Measurements from ENCODE around the gene B3GALT6. TPM values are rescaled to one million over a fixed set of nuclear protein-coding genes. Genes with fewer than 3 reads are reported as not detected.

B3GALT6 gene
- total and polyA plus RNA-seq, 4 donors, result 1.2 to 9.0 (median 8.3) TPM

DNA sequence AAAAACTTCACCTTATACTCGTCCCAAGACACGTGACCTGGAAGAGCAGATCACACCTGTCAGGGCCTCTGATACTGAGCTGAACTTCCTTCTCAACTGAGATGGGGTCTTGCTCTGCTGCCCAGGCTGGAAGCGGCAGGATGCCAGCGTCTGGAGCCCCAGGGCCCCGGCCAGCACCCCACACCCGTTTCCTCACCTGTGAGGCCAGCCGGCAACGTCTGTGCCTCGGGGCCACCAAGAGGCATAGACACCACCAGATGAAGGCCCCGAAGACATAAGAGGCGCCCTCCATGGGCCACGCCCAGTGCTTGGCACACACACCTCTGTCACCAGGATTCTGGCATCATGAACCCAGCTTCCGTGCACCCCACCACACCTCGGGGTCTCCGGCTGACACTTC, 8.7 kb upstream of the B3GALT6 start:
- Histone ChIP-seq H3K4me1 (ENCODE audit: control insufficient read depth in 4 of 4, insufficient read depth in 4 of 4, low read length in 3 of 4) (no peaks in the 10 kb centered on the region), H3K36me3 (ENCODE audit: control insufficient read depth in 4 of 4, insufficient read depth in 3 of 4, low read depth in 1 of 4, low read length in 3 of 4) (peaks cover 20 to 73% (median 35%) of the 10 kb centered on the region in 4 donors), H3K9me3 (ENCODE audit: control insufficient read depth in 4 of 4, low read length in 3 of 4) (no peaks in the 10 kb centered on the region), H3K27me3 (ENCODE audit: control insufficient read depth in 4 of 4, insufficient read depth in 4 of 4, low read length in 3 of 4) (no peaks in the 10 kb centered on the region), H3K9ac (ENCODE audit: low read depth in 1 of 2, low read length in 2 of 2) (no peak overlapping the region), H3K27ac (ENCODE audit: low read depth in 1 of 2, low read length in 2 of 2) (no peak overlapping the region), H3K4me3 (ENCODE audit: low read depth in 1 of 3, low read length in 3 of 3) (no peak overlapping the region)
- DNase-seq (ENCODE audit: low spot score), result no peak
- TF ChIP-seq EGR1 (IDR thresholded peaks at IDR 0.05; ENCODE audit: low read depth in 2 of 2) (no peak), YY1 (IDR thresholded peaks at IDR 0.05) (no peak), FOXA1 (IDR thresholded peaks at IDR 0.05) (no peak), RAD21 (IDR thresholded peaks at IDR 0.05) (no peak), HNF4G (IDR thresholded peaks at IDR 0.05) (no peak)
- TF ChIP-seq, protein P1, sequence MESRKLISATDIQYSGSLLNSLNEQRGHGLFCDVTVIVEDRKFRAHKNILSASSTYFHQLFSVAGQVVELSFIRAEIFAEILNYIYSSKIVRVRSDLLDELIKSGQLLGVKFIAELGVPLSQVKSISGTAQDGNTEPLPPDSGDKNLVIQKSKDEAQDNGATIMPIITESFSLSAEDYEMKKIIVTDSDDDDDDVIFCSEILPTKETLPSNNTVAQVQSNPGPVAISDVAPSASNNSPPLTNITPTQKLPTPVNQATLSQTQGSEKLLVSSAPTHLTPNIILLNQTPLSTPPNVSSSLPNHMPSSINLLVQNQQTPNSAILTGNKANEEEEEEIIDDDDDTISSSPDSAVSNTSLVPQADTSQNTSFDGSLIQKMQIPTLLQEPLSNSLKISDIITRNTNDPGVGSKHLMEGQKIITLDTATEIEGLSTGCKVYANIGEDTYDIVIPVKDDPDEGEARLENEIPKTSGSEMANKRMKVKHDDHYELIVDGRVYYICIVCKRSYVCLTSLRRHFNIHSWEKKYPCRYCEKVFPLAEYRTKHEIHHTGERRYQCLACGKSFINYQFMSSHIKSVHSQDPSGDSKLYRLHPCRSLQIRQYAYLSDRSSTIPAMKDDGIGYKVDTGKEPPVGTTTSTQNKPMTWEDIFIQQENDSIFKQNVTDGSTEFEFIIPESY (IDR thresholded peaks at IDR 0.05), result no peak
- TF ChIP-seq, protein P2, sequence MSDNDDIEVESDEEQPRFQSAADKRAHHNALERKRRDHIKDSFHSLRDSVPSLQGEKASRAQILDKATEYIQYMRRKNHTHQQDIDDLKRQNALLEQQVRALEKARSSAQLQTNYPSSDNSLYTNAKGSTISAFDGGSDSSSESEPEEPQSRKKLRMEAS (IDR thresholded peaks at IDR 0.05), result no peak
- TF ChIP-seq, protein P3, sequence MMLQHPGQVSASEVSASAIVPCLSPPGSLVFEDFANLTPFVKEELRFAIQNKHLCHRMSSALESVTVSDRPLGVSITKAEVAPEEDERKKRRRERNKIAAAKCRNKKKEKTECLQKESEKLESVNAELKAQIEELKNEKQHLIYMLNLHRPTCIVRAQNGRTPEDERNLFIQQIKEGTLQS (IDR thresholded peaks at IDR 0.05), result no peak
- TF ChIP-seq, protein P4, sequence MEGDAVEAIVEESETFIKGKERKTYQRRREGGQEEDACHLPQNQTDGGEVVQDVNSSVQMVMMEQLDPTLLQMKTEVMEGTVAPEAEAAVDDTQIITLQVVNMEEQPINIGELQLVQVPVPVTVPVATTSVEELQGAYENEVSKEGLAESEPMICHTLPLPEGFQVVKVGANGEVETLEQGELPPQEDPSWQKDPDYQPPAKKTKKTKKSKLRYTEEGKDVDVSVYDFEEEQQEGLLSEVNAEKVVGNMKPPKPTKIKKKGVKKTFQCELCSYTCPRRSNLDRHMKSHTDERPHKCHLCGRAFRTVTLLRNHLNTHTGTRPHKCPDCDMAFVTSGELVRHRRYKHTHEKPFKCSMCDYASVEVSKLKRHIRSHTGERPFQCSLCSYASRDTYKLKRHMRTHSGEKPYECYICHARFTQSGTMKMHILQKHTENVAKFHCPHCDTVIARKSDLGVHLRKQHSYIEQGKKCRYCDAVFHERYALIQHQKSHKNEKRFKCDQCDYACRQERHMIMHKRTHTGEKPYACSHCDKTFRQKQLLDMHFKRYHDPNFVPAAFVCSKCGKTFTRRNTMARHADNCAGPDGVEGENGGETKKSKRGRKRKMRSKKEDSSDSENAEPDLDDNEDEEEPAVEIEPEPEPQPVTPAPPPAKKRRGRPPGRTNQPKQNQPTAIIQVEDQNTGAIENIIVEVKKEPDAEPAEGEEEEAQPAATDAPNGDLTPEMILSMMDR (IDR thresholded peaks at IDR 0.05; ENCODE audit: low read depth, low read length, missing input control), result no peak
- WGBS, result 97% methylated on average over 15 of the region's 15 CpGs

DNA sequence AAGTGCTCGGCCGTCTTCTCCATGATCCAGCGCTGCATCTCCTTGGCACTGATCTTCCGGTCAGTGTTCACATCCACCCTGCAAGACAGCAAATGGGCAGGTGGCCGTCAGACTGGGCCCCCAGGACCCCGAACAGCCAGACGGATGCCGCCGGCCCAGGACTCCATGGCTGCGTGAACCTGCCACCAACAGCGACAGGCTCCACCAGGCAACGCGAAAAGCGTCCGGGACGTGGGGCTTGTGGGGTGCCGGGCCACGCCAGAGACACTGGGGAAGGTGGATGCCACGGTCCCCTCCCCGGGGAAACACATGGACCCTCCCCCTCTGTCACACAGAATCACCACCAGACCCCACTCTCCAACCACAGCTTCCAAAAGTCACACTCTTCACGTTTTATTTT, 8.1 kb upstream of the B3GALT6 start:
- H3K27me3 ChIP-seq (ENCODE audit: control insufficient read depth in 4 of 4, insufficient read depth in 4 of 4, low read length in 3 of 4), result no peaks in the 10 kb centered on the region

More for the DNA sequence above, 8.1 kb upstream of the B3GALT6 start:
- no peak for DNase-seq (ENCODE audit: low spot score)
- 96% methylated on average over 21 of the region's 21 CpGs for WGBS
- Histone ChIP-seq H3K9me3 (ENCODE audit: control insufficient read depth in 4 of 4, low read length in 3 of 4) (no peaks in the 10 kb centered on the region), H3K27ac (ENCODE audit: low read depth in 1 of 2, low read length in 2 of 2) (no peak overlapping the region), H3K9ac (ENCODE audit: low read depth in 1 of 2, low read length in 2 of 2) (no peak overlapping the region), H3K4me3 (ENCODE audit: low read depth in 1 of 3, low read length in 3 of 3) (no peak overlapping the region), H3K36me3 (ENCODE audit: control insufficient read depth in 4 of 4, insufficient read depth in 3 of 4, low read depth in 1 of 4, low read length in 3 of 4) (peaks cover 19 to 69% (median 36%) of the 10 kb centered on the region in 4 donors), H3K4me1 (ENCODE audit: control insufficient read depth in 4 of 4, insufficient read depth in 4 of 4, low read length in 3 of 4) (no peaks in the 10 kb centered on the region)
- TF ChIP-seq RXRA (IDR thresholded peaks at IDR 0.05), result no peak
- no peak for TF ChIP-seq HNF4G (IDR thresholded peaks at IDR 0.05)
- TF ChIP-seq, protein P4 (IDR thresholded peaks at IDR 0.05; ENCODE audit: low read depth, low read length, missing input control), result no peak
- TF ChIP-seq, protein P3 (IDR thresholded peaks at IDR 0.05), result no peak
- TF ChIP-seq, protein P2 (IDR thresholded peaks at IDR 0.05), result no peak
